Sigmoid colon (tissue), 7 donors: ENCODE measurements around the gene PDE9A. TPM values are rescaled to one million over a fixed set of nuclear protein-coding genes. Genes with fewer than 3 reads are reported as not detected.

Experiments
- DNase-seq: peaks from one replicate; pipeline ENCODE4 v3.0.0-alpha.2; 2019
- H3K27ac ChIP-seq, 4 donors: fragments of 200-600 bp; sonication (generic); one replicate each; pipeline ENCODE4 v1.5.1; 2016 to 2019; ENCODE audit warnings: mild to moderate bottlenecking in 1 of 4
- H3K27me3 ChIP-seq, 3 donors: fragments of 200-600 bp; sonication (generic); one replicate each; pipeline ENCODE4 v1.5.1; 2019; ENCODE audit warnings: mild to moderate bottlenecking in 1 of 3
- H3K36me3 ChIP-seq, 4 donors: fragments of 200-600 bp; sonication (generic); one replicate each; pipeline ENCODE4 v1.5.1; 2016 to 2019
- H3K4me1 ChIP-seq, 4 donors: fragments of 200-600 bp; sonication (generic); one replicate each; pipeline ENCODE4 v1.5.1; 2017 to 2019
- H3K4me3 ChIP-seq, 4 donors: fragments of 200-600 bp; sonication (generic); one replicate each; pipeline ENCODE4 v1.5.1; 2017 to 2019; ENCODE audit warnings: mild to moderate bottlenecking in 2 of 4, moderate library complexity in 1 of 4
- H3K9me3 ChIP-seq, 4 donors: fragments of 200-600 bp in 3 of 4; sonication (generic) in 3 of 4; one replicate each; pipeline versions ENCODE4 v1.5.1 to v1.6.1; 2013 to 2019
- CTCF ChIP-seq, 4 experiments: fragments of 450-650 bp in 3 of 4; fragments of 200-600 bp in 1 of 4; IDR thresholded peaks; one replicate each; pipeline ENCODE4 v1.5.1; 2016 to 2019; ENCODE audit warnings: antibody characterized with exemption in 4 of 4, mild to moderate bottlenecking in 3 of 4, moderate library complexity in 2 of 4
- EP300 ChIP-seq, 4 donors: sonication (generic); formaldehyde crosslinking; IDR thresholded peaks; one replicate each; pipeline ENCODE4 v1.6.1; 2017; ENCODE audit warnings: antibody characterized with exemption in 4 of 4
- POLR2A ChIP-seq, 2 donors: fragments of 450-650 bp; IDR thresholded peaks; one replicate each; pipeline ENCODE4 v1.6.1; 2016; ENCODE audit warnings: antibody characterized with exemption in 2 of 2, mild to moderate bottlenecking in 2 of 2, moderate library complexity in 2 of 2
- POLR2AphosphoS5 ChIP-seq, 4 donors: sonication (generic); formaldehyde crosslinking; IDR thresholded peaks; one replicate each; pipeline ENCODE4 v1.6.1; 2017; ENCODE audit warnings: antibody characterized with exemption in 4 of 4
- WGBS, 2 donors: extraction: QIAGEN DNeasy Blood & Tissue Kit; methylation state at CpG; one replicate each; pipeline ENCODE4 v1.1.7; 2013; 5-methylcytosine and 5-hydroxymethylcytosine counted together
- intact Hi-C: fragments of 100-400 bp; cut with DNase I; formaldehyde crosslinking; loops from one replicate; pipeline ENCODE4 v1.15.1; 2023
- polyA plus RNA-seq, 3 donors: library from polyadenylated mRNA; stranded (reverse); fragments of 200-250 nt; gene quantifications; one replicate each; pipeline ENCODE4 v1.2.3, GENCODE V29; 2013
- total RNA-seq, 4 donors: library from RNA; depleted of rRNA; stranded (reverse); fragments of >200 nt; gene quantifications; one replicate each; pipeline ENCODE4 v1.1.0, GENCODE V29; 2016
- donor health status: healthy with polysubstance abuse.
- donor health status: Bipolar disorder and iron deficiency.
- donor health status: healthy.

PDE9A gene
- total and polyA plus RNA-seq, 7 donors: 71.6 to 433 (median 102) TPM

GRCh38 chr21:42674351-42674940, 21.0 kb downstream of the PDE9A start:
- peak; percentile 95 for DNase-seq
- Histone ChIP-seq H3K4me3 (peak overlapping the region; percentile 8 to 32 (median 28)), H3K27ac (peak overlapping the region; percentile 71 to 85 (median 82)), H3K27me3 (no peaks in the 10 kb centered on the region), H3K4me1 (peaks cover 0 to 81% (median 68%) of the 10 kb centered on the region in 4 donors), H3K36me3 (peaks cover 0 to under 1% (median 0%) of the 10 kb centered on the region in 4 donors), H3K9me3 (no peaks in the 10 kb centered on the region)
- WGBS, 2 donors: 50 to 70% methylated on average over 14 of the region's 14 CpGs
- intact Hi-C loops: loop anchor here (5.0 kb wide), 1 partner anchor 68 kb away; no protein-coding TSS in a partner anchor
- TF ChIP-seq POLR2AphosphoS5 (IDR thresholded peaks at IDR 0.05): peak; percentile 50 to 79 (median 68)
- TF ChIP-seq EP300 (IDR thresholded peaks at IDR 0.05): no peak

GRCh38 chr21:42675403-42675802, 22.0 kb downstream of the PDE9A start:
- no peaks in the 10 kb centered on the region for H3K9me3 ChIP-seq
- TF ChIP-seq POLR2A (IDR thresholded peaks at IDR 0.05): no peak
- TF ChIP-seq CTCF (IDR thresholded peaks at IDR 0.05): no peak
- TF ChIP-seq POLR2AphosphoS5 (IDR thresholded peaks at IDR 0.05): no peak
- peaks cover 0 to 8% (median 0%) of the 10 kb centered on the region in 4 donors for H3K36me3 ChIP-seq
- WGBS, 2 donors: 91 to 97% methylated on average over 15 of the region's 15 CpGs
- H3K27ac ChIP-seq: peak overlapping the region; percentile 19 to 85 (median 82)
- no peak overlapping the region for H3K4me3 ChIP-seq
- H3K27me3 ChIP-seq: no peaks in the 10 kb centered on the region
- H3K4me1 ChIP-seq: peaks cover 0 to 78% (median 64%) of the 10 kb centered on the region in 4 donors
- intact Hi-C loops: no loop called here
- DNase-seq: no peak

GRCh38 chr21:42676808-42677207, 23.4 kb downstream of the PDE9A start:
- Histone ChIP-seq H3K4me1 (peaks cover 0 to 76% (median 58%) of the 10 kb centered on the region in 4 donors), H3K27ac (peak overlapping the region in 2 of 4 donors; percentile 33 to 83), H3K27me3 (no peaks in the 10 kb centered on the region), H3K9me3 (no peaks in the 10 kb centered on the region), H3K4me3 (no peak overlapping the region), H3K36me3 (peaks cover 0 to 8% (median 0%) of the 10 kb centered on the region in 4 donors)
- TF ChIP-seq POLR2AphosphoS5 (IDR thresholded peaks at IDR 0.05): no peak
- TF ChIP-seq EP300 (IDR thresholded peaks at IDR 0.05): no peak
- TF ChIP-seq POLR2A (IDR thresholded peaks at IDR 0.05): no peak
- no peak for TF ChIP-seq CTCF (IDR thresholded peaks at IDR 0.05)
- no peak for DNase-seq
- intact Hi-C loops: no loop called here
- WGBS, 2 donors: 91 to 93% methylated on average over 8 of the region's 8 CpGs

GRCh38 chr21:42677339-42678321, 24.2 kb downstream of the PDE9A start:
- no peak for TF ChIP-seq POLR2AphosphoS5 (IDR thresholded peaks at IDR 0.05)
- intact Hi-C loops: no loop called here
- no peak for DNase-seq
- peaks cover 0 to 68% (median 50%) of the 10 kb centered on the region in 4 donors for H3K4me1 ChIP-seq
- H3K27me3 ChIP-seq: no peaks in the 10 kb centered on the region
- no peaks in the 10 kb centered on the region for H3K9me3 ChIP-seq
- WGBS, 2 donors: 66 to 76% methylated on average over 20 of the region's 20 CpGs
- H3K4me3 ChIP-seq: no peak overlapping the region
- peaks cover 0 to 8% (median 0%) of the 10 kb centered on the region in 4 donors for H3K36me3 ChIP-seq
- peak overlapping the region in 3 of 4 donors; percentile 33 to 83 (median 48) for H3K27ac ChIP-seq

- Histone ChIP-seq H3K27me3 (no peaks in the 10 kb centered on the region), H3K4me1 (peaks cover 0 to 57% (median 41%) of the 10 kb centered on the region in 4 donors), H3K27ac (peak overlapping the region in 2 of 4 donors; percentile 33 to 83), H3K9me3 (no peaks in the 10 kb centered on the region), H3K4me3 (no peak overlapping the region), H3K36me3 (peaks cover 0 to 8% (median 0%) of the 10 kb centered on the region in 4 donors)
- intact Hi-C loops: loop anchor here (1.0 kb wide), 1 partner anchor 11 kb away; no protein-coding TSS in a partner anchor
- DNase-seq: no peak
- no peak for TF ChIP-seq POLR2AphosphoS5 (IDR thresholded peaks at IDR 0.05)
- TF ChIP-seq POLR2A (IDR thresholded peaks at IDR 0.05): no peak
- no peak for TF ChIP-seq EP300 (IDR thresholded peaks at IDR 0.05)
- no peak for TF ChIP-seq CTCF (IDR thresholded peaks at IDR 0.05)
- 89 to 96% methylated on average over 23 of the region's 23 CpGs for WGBS, 2 donors
Observed at GRCh38 chr21:42678618-42679295, 25.3 kb downstream of the PDE9A start.
